H1 (cell line): ENCODE measurements around the gene FARS2. TPM values are rescaled to one million over a fixed set of nuclear protein-coding genes. Genes with fewer than 3 reads are reported as not detected.

Experiments
- CTCF ChIA-PET: fragments of 300-600 bp; sonication (Branson Sonifier 250); formaldehyde crosslinking; loops from one replicate; lab custom pipeline; 2021; ENCODE audit not compliant: partially characterized antibody; lab: Charles Lee
- POLR2A ChIA-PET: fragments of 300-600 bp; sonication (Branson Sonifier 250); formaldehyde crosslinking; loops from one replicate; lab custom pipeline; 2021; ENCODE audit warnings: inconsistent platforms; ENCODE audit not compliant: partially characterized antibody; lab: Charles Lee
- DNase-seq, 2 experiments: peaks; one replicate each; pipeline versions ENCODE4 v3.0.0 to v3.0.0-alpha.2; 2010 to 2022; ENCODE audit warnings: low spot score in 2 of 2, low read depth in 1 of 2, mixed read lengths in 1 of 2
- FAIRE-seq: peaks from 2 replicates; lab custom pipeline; 2011; peaks lifted over from hg19 to GRCh38; lab: Jason Lieb, UNC
- H2AFZ ChIP-seq: 2 replicates; pipeline ENCODE4 v1.8.1; 2012; ENCODE audit warnings: low read length, inconsistent platforms
- H2AK5ac ChIP-seq: 2 replicates; pipeline ENCODE4 v1.6.1; 2013; ENCODE audit warnings: low read depth, low read length
- H2BK120ac ChIP-seq: replicated peaks from 2 replicates; pipeline ENCODE3; 2013; ENCODE audit warnings: low read depth, low read length, inconsistent platforms
- H2BK12ac ChIP-seq: 2 replicates; pipeline ENCODE4 v1.6.1; 2013; ENCODE audit warnings: low read depth, low read length
- H2BK15ac ChIP-seq: 2 replicates; pipeline ENCODE4 v1.6.1; 2013; ENCODE audit warnings: low read length
- H2BK20ac ChIP-seq: 2 replicates; pipeline ENCODE4 v1.6.1; 2013; ENCODE audit warnings: low read length
- H2BK5ac ChIP-seq: 2 replicates; pipeline ENCODE4 v1.6.1; 2013; ENCODE audit warnings: low read depth, low read length
- H3K14ac ChIP-seq: 2 replicates; pipeline ENCODE4 v1.6.1; 2013; ENCODE audit warnings: inconsistent platforms; ENCODE audit not compliant: insufficient read length
- H3K18ac ChIP-seq: 2 replicates; pipeline ENCODE4 v1.6.1; 2013; ENCODE audit warnings: low read length; ENCODE audit errors: extremely low read depth
- H3K23ac ChIP-seq: 2 replicates; pipeline ENCODE4 v1.6.1; 2013; ENCODE audit warnings: inconsistent platforms; ENCODE audit not compliant: insufficient read length
- H3K23me2 ChIP-seq: 2 replicates; pipeline ENCODE4 v1.6.1; 2013; ENCODE audit warnings: low read depth, low read length
- H3K27ac ChIP-seq: 2 replicates; pipeline ENCODE4 v1.6.1; 2011; ENCODE audit warnings: low read depth, low read length, inconsistent platforms
- H3K27me3 ChIP-seq, 4 experiments: replicated peaks in 1 of 4; 1 replicate in 1 of 4; 2 replicates in 3 of 4; pipeline versions ENCODE4 v1.6.1 to v1.8.1; 2011 to 2013; ENCODE audit warnings: low read length in 3 of 4, mild to moderate bottlenecking in 3 of 4, inconsistent platforms in 2 of 4, mixed read lengths in 2 of 4, moderate library complexity in 1 of 4; ENCODE audit not compliant: control insufficient read depth in 3 of 4, insufficient read depth in 3 of 4; ENCODE audit errors: extremely low read depth in 1 of 4
- H3K36me3 ChIP-seq, 4 experiments: 2 replicates each; pipeline versions ENCODE4 v1.6.1 to v1.8.1; 2011 to 2013; ENCODE audit warnings: mild to moderate bottlenecking in 4 of 4, low read length in 3 of 4, moderate library complexity in 2 of 4, control low read depth in 1 of 4, inconsistent platforms in 1 of 4; ENCODE audit not compliant: insufficient read depth in 4 of 4, control insufficient read depth in 2 of 4
- H3K4ac ChIP-seq: replicated peaks from 2 replicates; pipeline ENCODE3; 2013; ENCODE audit warnings: low read length, low read depth, mixed read lengths, inconsistent platforms; ENCODE audit not compliant: insufficient read length
- H3K4me1 ChIP-seq, 4 experiments: replicated peaks in 1 of 4; 1 replicate in 1 of 4; 2 replicates in 3 of 4; pipeline versions ENCODE4 v1.6.1 to v1.8.1; 2011 to 2013; ENCODE audit warnings: low read length in 3 of 4, inconsistent platforms in 2 of 4, mixed read lengths in 1 of 4; ENCODE audit not compliant: insufficient read depth in 4 of 4, control insufficient read depth in 3 of 4
- H3K4me2 ChIP-seq, 2 experiments: 2 replicates each; pipeline versions ENCODE4 v1.6.1 to v1.8.1; 2011 to 2013; ENCODE audit warnings: low read depth in 2 of 2, low read length in 2 of 2, control low read depth in 1 of 2, inconsistent platforms in 1 of 2, mild to moderate bottlenecking in 1 of 2; ENCODE audit not compliant: insufficient read depth in 1 of 2
- H3K4me3 ChIP-seq, 4 experiments: fragments of 200-600, 300-600 bp in 1 of 4; sonication (generic), shearing (Covaris generic), sonication (Bioruptor Twin) in 1 of 4; 2 replicates each; pipeline versions ENCODE4 v1.5.1 to v1.8.1; 2011 to 2016; ENCODE audit warnings: low read length in 4 of 4, low read depth in 3 of 4, control low read depth in 2 of 4, inconsistent platforms in 2 of 4, mild to moderate bottlenecking in 2 of 4, mixed read lengths in 1 of 4, moderate library complexity in 1 of 4; ENCODE audit not compliant: insufficient read depth in 2 of 4; ENCODE audit errors: extremely low read depth in 1 of 4
- H3K56ac ChIP-seq: replicated peaks from 2 replicates; pipeline ENCODE3; 2013; ENCODE audit warnings: low read depth, mild to moderate bottlenecking, mixed read lengths, low read length, inconsistent platforms; ENCODE audit not compliant: insufficient read length
- H3K79me1 ChIP-seq: 2 replicates; pipeline ENCODE4 v1.6.1; 2013; ENCODE audit warnings: low read depth, low read length, control low read depth
- H3K79me2 ChIP-seq, 2 experiments: 2 replicates each; pipeline versions ENCODE4 v1.6.1 to v1.8.1; 2012 to 2013; ENCODE audit warnings: low read length in 2 of 2, mild to moderate bottlenecking in 2 of 2, inconsistent platforms in 1 of 2; ENCODE audit not compliant: insufficient read depth in 2 of 2, control insufficient read depth in 1 of 2
- H3K9ac ChIP-seq, 4 experiments: replicated peaks in 1 of 4; 1 replicate in 1 of 4; 2 replicates in 3 of 4; pipeline versions ENCODE4 v1.6.1 to v1.8.1; 2011 to 2013; ENCODE audit warnings: low read depth in 3 of 4, low read length in 3 of 4, control low read depth in 2 of 4, mild to moderate bottlenecking in 2 of 4, moderate library complexity in 2 of 4, inconsistent platforms in 1 of 4; ENCODE audit errors: extremely low read depth in 1 of 4
- H3K9me3 ChIP-seq, 2 experiments: 2 replicates each; pipeline versions ENCODE4 v1.6.1 to v1.8.1; 2012 to 2013; ENCODE audit warnings: mild to moderate bottlenecking in 2 of 2, moderate library complexity in 2 of 2, control low read depth in 1 of 2, inconsistent platforms in 1 of 2, low read depth in 1 of 2, low read length in 1 of 2, mixed read lengths in 1 of 2; ENCODE audit not compliant: insufficient read depth in 2 of 2
- H4K20me1 ChIP-seq, 2 experiments: replicated peaks in 1 of 2; 2 replicates each; pipeline versions ENCODE3 to v1.8.1; 2011 to 2013; ENCODE audit warnings: inconsistent platforms in 2 of 2, low read length in 2 of 2, mild to moderate bottlenecking in 1 of 2; ENCODE audit not compliant: insufficient read depth in 2 of 2, control insufficient read depth in 1 of 2
- H4K5ac ChIP-seq: 2 replicates; pipeline ENCODE4 v1.6.1; 2013; ENCODE audit warnings: low read length, low read depth, mixed read lengths, inconsistent platforms; ENCODE audit not compliant: insufficient read length
- H4K8ac ChIP-seq: 2 replicates; pipeline ENCODE4 v1.8.0; 2013; ENCODE audit warnings: mild to moderate bottlenecking, moderate library complexity, low read length, inconsistent platforms; ENCODE audit not compliant: insufficient read depth; ENCODE audit errors: extremely low read depth
- H4K91ac ChIP-seq: replicated peaks from 2 replicates; pipeline ENCODE3; 2013; ENCODE audit warnings: low read length, mixed read lengths, inconsistent platforms; ENCODE audit not compliant: insufficient read length
- CTBP2 ChIP-seq: IDR thresholded peaks from 2 replicates; pipeline ENCODE4 v1.7.0; 2011; ENCODE audit warnings: borderline replicate concordance, mild to moderate bottlenecking, moderate library complexity, mixed read lengths, low read length; ENCODE audit not compliant: insufficient read depth, insufficient read length
- HDAC6 ChIP-seq: IDR thresholded peaks from one replicate; pipeline ENCODE4 v1.7.1; 2012; ENCODE audit warnings: low read depth, mild to moderate bottlenecking, inconsistent platforms, low read length, moderate library complexity
- WGBS, 2 experiments: shearing (Covaris generic) in 1 of 2; methylation state at CpG; one replicate each; pipeline versions ENCODE4 v1.1.6 to v1.1.7; 2013 to 2015; ENCODE audit warnings: low lambda C conversion rate in 2 of 2, mixed read lengths in 2 of 2, inconsistent platforms in 1 of 2, low coverage in 1 of 2, missing lambda C conversion rate in 1 of 2; ENCODE audit not compliant: insufficient replicate concordance in 2 of 2, insufficient coverage in 1 of 2, insufficient read length in 1 of 2; ENCODE audit errors: extremely low coverage in 1 of 2, missing lambda C conversion rate in 1 of 2; 5-methylcytosine and 5-hydroxymethylcytosine counted together
- polyA plus RNA-seq, 7 experiments: library from polyadenylated mRNA; depleted of rRNA in 3 of 7; stranded (reverse) in 5 of 7; unstranded in 2 of 7; fragments of >200 nt in 5 of 7; fragments of 200-250 nt in 2 of 7; gene quantifications; 1 replicate in 5 of 7; 2 replicates in 1 of 7; 4 replicates in 1 of 7; pipeline versions ENCODE4 v1.2.1 to v1.2.3, GENCODE V29; 2011 to 2013; ENCODE audit warnings: missing spikeins in 2 of 7, mixed read lengths in 2 of 7
- total RNA-seq: library from RNA; stranded (reverse); fragmentation: NEBNext Ultra II Directional; extraction: Animal tissue kit (Norgen Biotek cat#: 25700); gene quantifications from 2 replicates; pipeline ENCODE4 v1.2.1, GENCODE V29; 2021

Gene FARS2
- total and polyA plus RNA-seq, 2 of the 8 experiments (the other 6 are each of a cell fraction or from before 2014, with no cell fraction given) = 11.7 to 14.4 TPM

DNA sequence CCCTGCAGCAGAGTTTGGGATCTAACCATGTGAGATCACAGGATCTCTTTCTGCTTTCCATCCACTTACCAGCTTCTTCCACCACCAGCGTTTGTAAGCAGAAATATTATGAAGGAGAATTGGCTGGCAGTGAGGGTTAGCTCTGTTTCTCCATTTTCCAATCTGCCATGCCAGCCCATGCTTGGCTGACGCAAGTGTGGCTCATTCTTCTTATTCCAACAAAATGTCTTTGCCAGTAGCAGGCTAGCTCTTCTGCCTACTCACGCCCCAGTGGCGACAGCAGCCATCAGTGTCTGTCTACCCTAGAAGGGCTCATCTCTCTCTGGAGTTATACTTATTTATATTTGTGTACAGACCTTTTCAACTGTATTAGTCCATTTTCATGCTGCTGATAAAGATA lies 286.2 kb downstream of the FARS2 start:
- no peak overlapping the region for H2AFZ ChIP-seq
- H3K4me3 ChIP-seq = no peak overlapping the region
- H2BK120ac ChIP-seq = no peak overlapping the region
- CTCF ChIA-PET = no interaction called here
- no peaks in the 10 kb centered on the region for H3K79me2 ChIP-seq
- no peak for FAIRE-seq
- H3K27ac ChIP-seq = no peak overlapping the region
- H2BK20ac ChIP-seq = no peak overlapping the region
- H3K4me1 ChIP-seq = no peaks in the 10 kb centered on the region
- no peak overlapping the region for H3K14ac ChIP-seq
- H3K4ac ChIP-seq = no peak overlapping the region
- H2BK12ac ChIP-seq = no peak overlapping the region
- H3K18ac ChIP-seq = no peak overlapping the region
- H3K4me2 ChIP-seq = no peak overlapping the region
- no peak overlapping the region for H4K91ac ChIP-seq
- H3K36me3 ChIP-seq = peaks cover 0 to 4% (median 0%) of the 10 kb centered on the region in 4 experiments; a peak in 1 of 8 replicates
- H3K79me1 ChIP-seq = no peaks in the 10 kb centered on the region
- no peaks in the 10 kb centered on the region for H4K20me1 ChIP-seq
- no peak overlapping the region for H2AK5ac ChIP-seq
- H3K9ac ChIP-seq = no peak overlapping the region
- no peak overlapping the region for H3K23ac ChIP-seq
- DNase-seq = no peak
- 92% methylated on average over 4 of the region's 4 CpGs; no CpG with 5 or more reads in 1 of the 2 experiments for WGBS, 2 experiments
- no peak overlapping the region for H2BK5ac ChIP-seq
- no peak overlapping the region for H4K8ac ChIP-seq
- H3K9me3 ChIP-seq = peaks cover 3 to 5% of the 10 kb centered on the region in 2 experiments; a peak in 2 of 4 replicates
- no peaks in the 10 kb centered on the region for H3K23me2 ChIP-seq
- H2BK15ac ChIP-seq = no peak overlapping the region
- POLR2A ChIA-PET = no interaction called here
- H3K27me3 ChIP-seq = no peaks in the 10 kb centered on the region
- H3K56ac ChIP-seq = no peak overlapping the region
- TF ChIP-seq HDAC6 = no peak
- TF ChIP-seq CTBP2 = no peak
- TF ChIP-seq, all 59 proteins: peak for 0
- no peak overlapping the region for H4K5ac ChIP-seq
